Left lung (tissue), 10 donors: ENCODE data around the gene HCK. TPM values are rescaled to one million over a fixed set of nuclear protein-coding genes. Genes with fewer than 3 reads are reported as not detected.
A peak's percentile ranks its signal among the peaks of the same experiment; 100 is the strongest.

Source experiments
- ATAC-seq: fragments of 200-7000 bp; cut with Tn5 transposase; one replicate; pipeline ENCODE4 v1.9.1; 2020; ENCODE audit warnings: moderate library complexity
- DNase-seq, 4 donors: peaks; one replicate each; pipeline ENCODE4 v3.0.0-alpha.2; 2013 to 2020
- H3K27ac ChIP-seq, 2 donors: fragments of 200-600 bp; sonication (generic) in 1 of 2; one replicate each; pipeline versions ENCODE4 v1.5.0 to v1.8.0; 2020 to 2021
- H3K27me3 ChIP-seq, 2 donors: fragments of 200-600 bp; sonication (generic) in 1 of 2; one replicate each; pipeline versions ENCODE4 v1.5.0 to v1.8.0; 2020 to 2021
- H3K36me3 ChIP-seq, 2 donors: fragments of 200-600 bp; sonication (generic) in 1 of 2; one replicate each; pipeline versions ENCODE4 v1.5.0 to v1.8.0; 2020 to 2021
- H3K4me1 ChIP-seq, 2 donors: fragments of 200-600 bp; one replicate each; pipeline ENCODE4 v1.8.0; 2021
- H3K4me3 ChIP-seq, 2 donors: fragments of 200-600 bp; sonication (generic) in 1 of 2; one replicate each; pipeline versions ENCODE4 v1.5.0 to v1.8.0; 2020 to 2021; ENCODE audit warnings: mild to moderate bottlenecking in 1 of 2
- H3K9me3 ChIP-seq, 2 donors: fragments of 200-600 bp; sonication (generic) in 1 of 2; one replicate each; pipeline versions ENCODE4 v1.5.0 to v1.8.0; 2020 to 2021
- CTCF ChIP-seq, 2 donors: fragments of 200-600 bp; sonication (generic) in 1 of 2; IDR thresholded peaks; one replicate each; pipeline versions ENCODE4 v1.5.0 to v1.8.0; 2021; ENCODE audit warnings: antibody characterized with exemption in 2 of 2
- intact Hi-C, 2 donors: fragments of 100-400 bp; cut with DNase I; formaldehyde crosslinking; loops; one replicate each; pipeline versions ENCODE4 v1.11.2 to v1.14.2; 2022
- polyA plus RNA-seq, 6 donors: library from polyadenylated mRNA; unstranded; fragments of 120-200 nt; gene quantifications; one replicate each; pipeline ENCODE4 v1.2.1, GENCODE V29; 2013; ENCODE audit not compliant: insufficient read length in 6 of 6
- total RNA-seq, 2 donors: library from RNA; stranded (reverse); fragmentation: NEBNext Ultra II Directional; extraction: Animal tissue kit (Norgen Biotek cat#: 25700); gene quantifications; one replicate each; pipeline ENCODE4 v1.2.1, GENCODE V29; 2021
- donor health status: DM: no; HTN: yes; CAD: no.
- donor health status: DM: no; HTN: no; CAD: no.

HCK gene
- total and polyA plus RNA-seq, 8 donors: 3.0 to 110 (median 5.0) TPM

- ATAC-seq (no peak), DNase-seq (no peak)
- intact Hi-C loops: no loop called here
- Histone ChIP-seq H3K27ac (peak overlapping the region in 1 of 2 donors; percentile 39), H3K4me3 (no peak overlapping the region), H3K4me1 (peaks cover 0 to 12% of the 10 kb centered on the region in 2 donors), H3K36me3 (no peaks in the 10 kb centered on the region), H3K9me3 (no peaks in the 10 kb centered on the region), H3K27me3 (peaks cover 0 to 22% of the 10 kb centered on the region in 2 donors)
- TF ChIP-seq CTCF (IDR thresholded peaks at IDR 0.05): no peak
Measured at GRCh38 chr20:32006841-32007786, 44.9 kb upstream of the HCK start.

- H3K9me3 ChIP-seq: no peaks in the 10 kb centered on the region
- intact Hi-C loops: no loop called here
- peaks cover 0 to 25% of the 10 kb centered on the region in 2 donors for H3K27me3 ChIP-seq
- DNase-seq (peak in 1 of 4 donors; percentile 53), ATAC-seq (peak; percentile 66)
- H3K4me1 ChIP-seq: peaks cover 0 to 12% of the 10 kb centered on the region in 2 donors
- H3K36me3 ChIP-seq: no peaks in the 10 kb centered on the region
- no peak overlapping the region for H3K4me3 ChIP-seq
- no peak for TF ChIP-seq CTCF (IDR thresholded peaks at IDR 0.05)
- H3K27ac ChIP-seq: peak overlapping the region in 1 of 2 donors; percentile 75
Measured at GRCh38 chr20:32007787-32008616, 44.0 kb upstream of the HCK start.

- ATAC-seq (no peak), DNase-seq (no peak)
- Histone ChIP-seq H3K9me3 (no peaks in the 10 kb centered on the region), H3K4me1 (peaks cover 0 to 12% of the 10 kb centered on the region in 2 donors), H3K4me3 (no peak overlapping the region), H3K36me3 (no peaks in the 10 kb centered on the region), H3K27ac (peak overlapping the region; percentile 17 to 75), H3K27me3 (peaks cover 0 to 31% of the 10 kb centered on the region in 2 donors)
- no peak for TF ChIP-seq CTCF (IDR thresholded peaks at IDR 0.05)
- intact Hi-C loops: no loop called here
Measured at GRCh38 chr20:32009564-32009963, 42.5 kb upstream of the HCK start.

- TF ChIP-seq CTCF (IDR thresholded peaks at IDR 0.05): no peak
- Histone ChIP-seq H3K4me1 (peaks cover 0 to 12% of the 10 kb centered on the region in 2 donors), H3K9me3 (no peaks in the 10 kb centered on the region), H3K36me3 (no peaks in the 10 kb centered on the region), H3K4me3 (peak within 1 kb of the TSS in 1 of 2 donors; percentile 41), H3K27ac (peak within 1 kb of the TSS; percentile 17 to 75), H3K27me3 (peaks cover 0 to 37% of the 10 kb centered on the region in 2 donors)
- intact Hi-C loops: no loop called here
- DNase-seq (no peak), ATAC-seq (no peak)
Measured at GRCh38 chr20:32010101-32010500, 41.9 kb upstream of the HCK start, which contains the start of gene CCM2L. Gene CCM2L (plus strand): TSS chr20:32010438. CDS start chr20:32010455, 17 bp downstream.
